GM04503 (cell line): Measurements from ENCODE around the gene ATP2C1.
"Not testable (repeated sequence)": the region's sequence is repeated elsewhere in the genome, so short reads cannot be mapped to it uniquely, and the experiment has no call there.

Source experiments
- DNase-seq: peaks from one replicate; pipeline ENCODE4 v3.0.0-alpha.2; 2012; ENCODE audit warnings: low read depth

ATP2C1 gene

DNA sequence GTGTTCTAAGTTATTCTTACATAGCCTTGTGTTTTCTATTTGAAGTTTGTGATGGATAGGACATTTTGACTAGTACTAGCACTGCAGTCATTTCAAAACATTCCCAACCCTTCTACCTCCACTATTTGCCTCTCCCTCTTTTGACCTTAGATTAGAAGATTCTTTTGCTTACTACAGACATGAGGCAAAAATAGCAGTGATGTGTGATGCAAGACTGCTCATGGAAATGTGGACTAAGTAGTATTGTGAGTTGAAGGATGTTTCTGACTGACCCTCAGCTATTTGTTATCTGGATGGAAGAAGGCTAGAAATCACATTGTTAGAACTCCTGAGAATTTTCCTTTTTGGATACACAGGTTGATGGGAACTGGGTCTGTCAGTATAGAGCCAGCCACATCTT is 45.9 kb downstream of the ATP2C1 start:
- DNase-seq: no peak

DNA sequence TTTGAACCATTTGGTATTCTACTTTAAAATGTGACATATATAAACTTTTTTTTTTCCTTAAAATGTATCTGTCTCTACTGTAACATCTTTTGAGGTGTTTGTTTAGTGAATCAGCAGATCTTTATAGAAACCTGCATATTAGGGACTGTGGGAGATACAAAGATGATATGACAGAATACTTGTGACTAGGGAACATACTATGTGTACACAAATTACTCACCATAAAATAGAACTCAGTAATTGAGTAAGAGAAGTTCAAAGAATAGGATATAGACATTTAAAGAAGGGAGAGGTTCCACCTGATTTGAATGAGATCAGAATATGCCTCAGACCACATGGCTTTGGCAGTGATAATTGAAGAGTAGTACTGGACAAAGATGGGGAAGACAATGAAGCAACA is 47.9 kb downstream of the ATP2C1 start:
- no peak for DNase-seq

- no peak for DNase-seq
Measured at GRCh38 chr3:130946882-130947281, 53.0 kb downstream of the ATP2C1 start.

- DNase-seq: no peak
Measured at GRCh38 chr3:130948001-130948773, 54.3 kb downstream of the ATP2C1 start.

DNA sequence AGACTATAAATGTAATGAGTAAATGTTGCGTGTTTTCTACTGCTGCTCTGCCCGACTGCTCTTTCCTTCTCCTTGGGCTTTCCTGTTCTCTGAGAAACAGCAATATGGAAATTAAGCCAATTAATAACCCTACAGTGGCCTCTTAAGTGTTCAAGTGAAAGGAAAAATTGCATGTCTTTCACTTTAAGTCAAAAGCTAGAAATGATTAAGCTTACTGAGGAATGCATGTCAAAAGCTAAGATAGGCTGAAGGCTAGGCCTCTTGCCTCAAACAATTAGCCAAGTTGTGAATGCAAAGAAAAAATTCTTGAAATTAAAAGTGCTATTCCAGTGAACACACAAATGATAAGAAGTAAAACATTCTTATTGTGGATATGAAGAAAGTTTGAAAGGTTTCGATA is 55.0 kb downstream of the ATP2C1 start:
- no peak for DNase-seq

DNA sequence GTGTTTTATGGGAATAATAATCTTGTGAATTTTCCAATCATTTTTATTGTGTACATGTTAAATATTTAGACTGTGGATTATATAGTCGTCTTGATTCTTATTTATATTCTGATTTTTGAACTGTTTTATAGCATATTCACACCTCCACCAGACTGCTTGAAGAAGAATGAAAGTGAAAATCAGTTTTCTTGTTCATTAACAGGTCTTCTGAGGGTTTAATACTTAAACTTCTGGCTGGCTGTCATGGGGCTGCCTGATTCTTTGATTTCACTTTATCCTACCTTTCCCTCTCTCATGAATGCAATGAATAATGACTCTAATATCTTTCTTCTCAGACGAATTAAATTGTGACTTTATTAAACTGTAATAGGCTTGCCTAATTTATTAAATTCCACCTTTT is 56.2 kb downstream of the ATP2C1 start:
- no peak for DNase-seq

- DNase-seq: no peak
Measured at GRCh38 chr3:130950641-130951040, 56.8 kb downstream of the ATP2C1 start.

DNA sequence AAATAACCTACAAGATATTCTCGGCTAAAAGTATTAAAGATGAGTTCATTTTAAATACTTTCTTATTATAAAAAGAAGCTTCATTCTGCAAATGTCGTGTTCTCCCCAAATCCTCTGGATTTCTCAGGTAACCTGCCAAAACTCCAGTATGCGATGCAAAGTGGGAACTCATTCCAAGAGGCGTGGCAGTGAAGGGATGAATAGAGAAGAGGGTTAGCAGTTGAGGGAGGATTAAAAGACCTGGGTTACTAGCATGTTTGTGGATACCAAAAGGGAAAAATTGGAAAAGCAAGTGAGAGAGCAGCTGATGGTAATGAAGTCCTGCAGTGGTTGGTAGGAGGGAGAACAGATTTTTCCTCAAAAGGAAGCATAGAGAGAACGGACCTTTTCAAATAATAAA is 61.6 kb downstream of the ATP2C1 start:
- DNase-seq: no peak

DNA sequence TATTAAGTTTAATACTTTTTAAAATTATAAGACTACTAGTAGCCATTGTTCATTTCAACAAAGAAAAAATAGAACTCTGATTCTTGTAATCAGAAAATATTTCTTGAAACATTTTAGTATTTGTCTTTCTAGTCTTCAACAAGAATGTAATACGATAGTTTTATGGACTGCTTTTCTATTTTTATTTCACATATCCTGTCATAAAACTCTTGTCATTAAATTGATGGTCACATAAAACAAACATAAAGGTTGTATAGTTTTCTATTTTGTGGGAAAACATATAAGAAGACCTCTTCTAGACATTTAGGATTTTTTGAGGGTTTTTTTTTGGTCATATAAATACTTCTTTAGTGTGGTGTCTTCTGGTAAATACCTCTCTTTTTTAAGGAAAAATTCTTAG is 62.4 kb downstream of the ATP2C1 start:
- DNase-seq: no peak

DNA sequence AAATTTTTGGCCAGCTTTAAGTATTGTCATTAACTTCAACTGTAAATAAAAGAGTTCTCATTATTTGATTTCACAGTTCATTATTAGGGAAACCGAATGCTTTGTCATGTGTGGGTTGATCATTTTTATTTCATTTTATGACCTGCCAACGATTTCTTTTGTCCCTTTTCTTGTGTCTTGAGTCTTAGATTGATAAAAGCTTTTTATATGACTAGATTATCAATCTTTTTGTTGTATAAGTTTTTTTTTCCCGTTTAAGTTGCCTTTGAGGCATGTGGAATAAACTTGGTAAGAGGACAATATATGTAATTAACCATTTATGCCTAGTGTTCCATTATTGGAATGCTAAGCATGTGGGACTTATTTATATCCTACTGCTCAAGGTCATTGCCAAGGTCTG is 62.8 kb downstream of the ATP2C1 start:
- DNase-seq: no peak

DNA sequence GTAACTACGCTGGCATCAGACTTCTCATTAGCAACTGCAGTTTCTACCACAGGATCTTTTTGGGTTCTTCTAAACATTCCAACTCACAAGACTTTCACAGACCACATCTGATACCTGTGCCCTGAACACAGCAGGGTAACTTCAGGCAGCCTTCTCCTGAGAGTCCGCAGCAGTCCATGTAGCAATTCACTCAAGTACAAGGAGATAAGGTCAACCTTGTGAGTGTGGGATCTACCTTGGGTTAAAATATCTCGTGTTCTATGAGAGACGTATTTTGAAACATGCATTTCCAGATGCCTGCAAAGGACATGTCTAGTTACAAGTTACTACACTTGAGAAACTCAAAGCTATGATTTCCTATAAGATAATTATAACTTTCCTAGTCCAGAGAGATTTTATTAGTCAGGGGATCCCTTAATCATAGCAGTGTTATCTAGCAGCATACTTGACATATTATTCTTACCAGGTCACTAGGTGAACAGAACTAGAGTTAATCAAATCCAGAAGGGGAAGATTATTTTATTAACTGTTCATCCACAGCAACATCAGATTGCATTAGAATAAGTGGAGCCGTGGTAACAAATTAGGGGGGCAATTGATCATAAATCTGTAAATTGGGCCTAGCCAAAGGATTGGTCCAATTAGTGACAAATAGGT is 66.4 kb downstream of the ATP2C1 start:
- no peak for DNase-seq

GRCh38 chr3:130961458-130961857 is 67.6 kb downstream of the ATP2C1 start:
- DNase-seq: no peak

DNA sequence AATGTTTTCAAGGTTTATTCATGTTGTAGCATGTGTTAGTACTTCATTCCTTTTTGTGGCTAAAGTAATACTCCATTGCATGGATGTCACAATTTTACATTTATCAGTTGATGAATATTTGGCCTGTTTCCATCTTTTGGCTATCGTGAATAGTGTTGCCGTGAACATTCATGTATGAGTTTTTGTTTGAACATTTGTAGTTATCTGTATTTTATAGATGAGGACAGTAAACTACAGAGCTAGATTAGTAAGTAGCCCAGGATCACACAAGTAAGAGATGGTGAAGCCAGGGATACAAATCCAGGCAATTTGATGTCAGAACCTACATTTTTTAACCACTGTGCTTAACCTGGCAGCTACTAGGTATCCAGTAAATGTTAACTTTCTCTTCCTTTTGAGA is 69.6 kb downstream of the ATP2C1 start:
- no peak for DNase-seq

DNA sequence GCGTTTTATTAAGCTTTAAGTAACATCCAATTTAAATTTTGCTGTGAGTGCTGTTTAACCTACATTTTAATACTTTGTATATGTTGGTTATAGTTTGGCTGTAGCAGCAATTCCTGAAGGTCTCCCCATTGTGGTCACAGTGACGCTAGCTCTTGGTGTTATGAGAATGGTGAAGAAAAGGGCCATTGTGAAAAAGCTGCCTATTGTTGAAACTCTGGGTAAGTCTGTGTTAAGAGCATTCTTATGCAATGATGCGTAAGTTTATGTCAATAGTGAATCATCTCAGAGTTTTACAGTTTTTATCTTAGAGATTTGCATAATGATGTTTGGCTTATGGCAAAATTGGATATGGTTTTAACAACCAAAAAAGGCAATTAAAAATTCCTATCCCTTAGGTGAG is 70.0 kb downstream of the ATP2C1 start:
- DNase-seq: peak; percentile 69

GRCh38 chr3:130967281-130967680 is 73.4 kb downstream of the ATP2C1 start:
- DNase-seq: no peak

GRCh38 chr3:130968221-130968620 is 74.3 kb downstream of the ATP2C1 start:
- no peak for DNase-seq

- no peak for DNase-seq
Measured at GRCh38 chr3:130969621-130970020, 75.7 kb downstream of the ATP2C1 start.

DNA sequence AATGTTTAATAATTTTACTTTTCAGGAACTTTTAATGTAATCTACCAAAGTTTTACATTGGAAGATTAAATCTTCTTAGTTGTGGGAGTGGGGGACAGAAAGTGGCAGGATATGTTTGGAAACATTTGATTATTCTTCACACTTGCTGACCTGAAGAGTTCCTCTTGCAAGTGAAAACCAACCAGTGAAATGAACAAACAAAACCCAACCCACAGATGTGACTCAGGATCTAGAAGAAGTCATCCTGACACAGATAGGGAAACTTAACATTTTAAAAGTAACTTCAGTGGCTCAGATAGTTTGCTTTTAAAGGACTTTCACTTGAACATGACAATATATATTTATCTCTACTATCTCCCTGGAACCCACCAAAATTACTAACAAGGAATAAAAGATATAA is 77.3 kb downstream of the ATP2C1 start:
- no peak for DNase-seq

- not testable (repeated sequence) for DNase-seq
Measured at GRCh38 chr3:130972592-130972991, 78.7 kb downstream of the ATP2C1 start.

GRCh38 chr3:130973406-130973805 is 79.5 kb downstream of the ATP2C1 start:
- no peak for DNase-seq

- DNase-seq: no peak
Measured at GRCh38 chr3:130974201-130974600, 80.3 kb downstream of the ATP2C1 start.

GRCh38 chr3:130975251-130975650 is 81.4 kb downstream of the ATP2C1 start:
- no peak for DNase-seq

DNA sequence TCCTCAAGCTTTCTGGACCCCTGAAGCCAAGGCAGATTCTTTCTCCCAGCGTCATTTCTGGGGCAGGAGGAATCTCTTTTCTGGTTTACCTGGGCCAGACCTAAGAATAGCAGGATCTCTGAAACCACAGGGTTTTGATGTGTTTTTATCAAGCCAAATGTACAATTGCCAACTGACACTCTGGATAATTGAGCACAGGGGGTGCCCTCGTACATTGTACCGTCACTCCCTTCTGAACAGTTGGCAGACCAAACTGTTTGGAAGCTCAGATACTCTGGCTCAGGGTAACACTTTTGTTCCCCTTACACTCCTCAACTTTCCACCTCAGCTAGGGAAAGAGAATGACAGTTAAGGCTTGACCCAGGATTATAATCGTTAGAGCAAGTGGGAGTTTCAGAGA is 82.8 kb downstream of the ATP2C1 start:
- DNase-seq: no peak

- no peak for DNase-seq
Measured at GRCh38 chr3:130979117-130979516, 85.2 kb downstream of the ATP2C1 start.
